K562 (cell line): ENCODE data around the gene NECTIN1. TPM values are rescaled to one million over a fixed set of nuclear protein-coding genes. Genes with fewer than 3 reads are reported as not detected.

Experiments
- ATAC-seq: fragments of 200-7000 bp; cut with Tn5 transposase; 3 replicates; pipeline ENCODE4 v1.9.1; 2020; ENCODE audit warnings: moderate library complexity
- BruUV-seq: library from RNA; stranded (reverse); fragments of 400-500 nt; replicated peaks from 2 replicates; lab custom pipeline; 2021; lab: Mats Ljungman, UMichigan
- CTCF ChIA-PET: fragments of 300-600 bp; formaldehyde crosslinking; extraction: SDS; loops from one replicate; lab custom pipeline; 2021; ENCODE audit warnings: low intra/inter-chr PET ratio; lab: Yijun Ruan, JAX
- POLR2A ChIA-PET: fragments of 300-600, 350-650 bp; sonication (Branson Sonifier 250); formaldehyde crosslinking; extraction: SDS; loops from one replicate; lab custom pipeline; 2021; ENCODE audit warnings: antibody characterized with exemption, inconsistent platforms; lab: Yijun Ruan, JAX
- DNase-seq, 4 experiments: peaks; one replicate each; pipeline versions ENCODE4 v3.0.0 to v3.0.0-alpha.2; 2011 to 2018; ENCODE audit warnings: low spot score in 3 of 4, mixed read lengths in 3 of 4; ENCODE audit errors: extremely low read depth in 1 of 4
- FAIRE-seq: peaks from 2 replicates; lab custom pipeline; 2011; peaks lifted over from hg19 to GRCh38; lab: Jason Lieb, UNC
- H2AFZ ChIP-seq: 2 replicates; pipeline ENCODE4 v1.6.0; 2011; ENCODE audit warnings: low read depth, low read length, control low read depth, inconsistent platforms
- H3K27ac ChIP-seq: fragments of 200-600 bp; 3 replicates; pipeline ENCODE4 v1.8.0; 2011; ENCODE audit warnings: low read depth, mild to moderate bottlenecking, control low read depth, inconsistent platforms, low read length, moderate library complexity, mixed read lengths; ENCODE audit errors: extremely low read depth
- H3K27me3 ChIP-seq, 2 experiments: fragments of 300-600 bp in 1 of 2; 2 replicates in 1 of 2; 3 replicates in 1 of 2; pipeline versions ENCODE4 v1.6.0 to v1.8.0; 2011; ENCODE audit warnings: inconsistent platforms in 2 of 2, low read length in 2 of 2, mild to moderate bottlenecking in 1 of 2, mixed read lengths in 1 of 2, moderate library complexity in 1 of 2; ENCODE audit not compliant: control insufficient read depth in 2 of 2, insufficient read depth in 2 of 2
- H3K36me3 ChIP-seq: fragments of 300-600 bp; 3 replicates; pipeline ENCODE4 v1.8.0; 2011; ENCODE audit warnings: mild to moderate bottlenecking, low read length, inconsistent platforms; ENCODE audit not compliant: control insufficient read depth, insufficient read depth
- H3K4me1 ChIP-seq, 2 experiments: fragments of 200-600 bp in 1 of 2; replicated peaks in 1 of 2; 2 replicates in 1 of 2; 3 replicates in 1 of 2; pipeline versions ENCODE4 v1.5.1 to v1.8.0; 2011; ENCODE audit warnings: inconsistent platforms in 2 of 2, low read length in 2 of 2, mild to moderate bottlenecking in 1 of 2, mixed read lengths in 1 of 2, moderate library complexity in 1 of 2; ENCODE audit not compliant: control insufficient read depth in 2 of 2, insufficient read depth in 2 of 2
- H3K4me2 ChIP-seq: 2 replicates; pipeline ENCODE4 v1.6.1; 2011; ENCODE audit warnings: low read length, control low read depth, inconsistent platforms, mixed read lengths; ENCODE audit not compliant: insufficient read depth
- H3K4me3 ChIP-seq: fragments of 200-600 bp; sonication (generic), shearing (Covaris generic); 2 replicates; pipeline ENCODE4 v1.5.1; 2016; ENCODE audit warnings: control low read depth, inconsistent platforms
- H3K79me2 ChIP-seq: fragments of 200-600 bp; 3 replicates; pipeline ENCODE4 v1.8.0; 2011; ENCODE audit warnings: low read length, inconsistent platforms; ENCODE audit not compliant: control insufficient read depth, insufficient read depth
- H3K9ac ChIP-seq, 2 experiments: 2 replicates each; pipeline versions ENCODE4 v1.6.0 to v1.6.1; 2011; ENCODE audit warnings: low read depth in 2 of 2, low read length in 2 of 2, control low read depth in 1 of 2, inconsistent platforms in 1 of 2, mild to moderate bottlenecking in 1 of 2, mixed read lengths in 1 of 2; ENCODE audit not compliant: insufficient read depth in 1 of 2
- H3K9me1 ChIP-seq: one replicate; pipeline ENCODE4 v1.6.0; 2011; ENCODE audit warnings: inconsistent platforms, mild to moderate bottlenecking, low read length, moderate library complexity; ENCODE audit not compliant: control insufficient read depth, insufficient read depth
- H3K9me3 ChIP-seq: replicated peaks from 2 replicates; pipeline ENCODE4 v1.5.1; 2011; ENCODE audit warnings: low read depth, low read length, inconsistent platforms; ENCODE audit not compliant: control insufficient read depth, insufficient read depth
- H4K20me1 ChIP-seq: replicated peaks from 2 replicates; pipeline ENCODE4 v1.6.1; 2011; ENCODE audit warnings: low read length, inconsistent platforms, mixed read lengths; ENCODE audit not compliant: control insufficient read depth, insufficient read depth
- FOXA3 ChIP-seq, 2 experiments: fragments of 450-650 bp in 1 of 2; sonication (generic) in 1 of 2; formaldehyde crosslinking; IDR thresholded peaks in 1 of 2; conservative IDR thresholded peaks in 1 of 2; 2 replicates each; pipeline versions ENCODE4 v1.4.0 to v1.8.0; 2020 to 2022; ENCODE audit warnings: mild to moderate bottlenecking in 2 of 2, missing genetic modification reagents in 1 of 2
- GABPA ChIP-seq: fragments of 200-800 bp; sonication (Bioruptor generic); conservative IDR thresholded peaks from 2 replicates; pipeline ENCODE4 v1.6.1; 2016; ENCODE audit warnings: low read depth, missing genetic modification characterization, missing compliant biosample characterization
- KDM5B ChIP-seq: fragments of 200-600 bp; sonication (generic); IDR thresholded peaks from 2 replicates; pipeline ENCODE4 v1.6.1; 2012; ENCODE audit warnings: low read depth, mild to moderate bottlenecking, moderate library complexity, low read length, control low read depth, inconsistent platforms; ENCODE audit not compliant: insufficient replicate concordance
- NR2F6 ChIP-seq: fragments of 450-650 bp; formaldehyde crosslinking; IDR thresholded peaks from 2 replicates; pipeline ENCODE4 v1.4.0; 2020; ENCODE audit warnings: mild to moderate bottlenecking
- POLR2A ChIP-seq: fragments of 450-650 bp; conservative IDR thresholded peaks from 2 replicates; pipeline ENCODE4 v1.6.1; 2016
- POLR3A ChIP-seq: IDR thresholded peaks from 2 replicates; pipeline ENCODE4 v1.6.1; 2011; ENCODE audit warnings: borderline replicate concordance, mild to moderate bottlenecking, moderate library complexity; ENCODE audit not compliant: insufficient read length, insufficient read depth; ENCODE audit errors: extremely low read depth
- TAF9B ChIP-seq: fragments of 450-650 bp; IDR thresholded peaks from 2 replicates; pipeline ENCODE4 v1.6.1; 2018; ENCODE audit warnings: mild to moderate bottlenecking; ENCODE audit not compliant: partially characterized antibody
- ZFP91 ChIP-seq: sonication (generic); formaldehyde crosslinking; IDR thresholded peaks from 2 replicates; pipeline ENCODE4 v1.8.0; 2022; ENCODE audit warnings: mild to moderate bottlenecking, missing genetic modification reagents
- ZNF212 ChIP-seq: fragments of 450-650 bp; formaldehyde crosslinking; IDR thresholded peaks from 2 replicates; pipeline ENCODE4 v1.4.0; 2020; ENCODE audit warnings: mild to moderate bottlenecking
- ZNF740 ChIP-seq, 3 experiments: fragments of 200-800 bp in 1 of 3; sonication (Bioruptor generic) in 1 of 3; sonication (generic) in 1 of 3; formaldehyde crosslinking in 1 of 3; IDR thresholded peaks; 2 replicates each; pipeline versions ENCODE4 v1.6.1 to v1.8.0; 2016 to 2022; ENCODE audit warnings: mild to moderate bottlenecking in 2 of 3, missing compliant biosample characterization in 2 of 3, missing genetic modification characterization in 2 of 3, missing genetic modification reagents in 1 of 3
- WGBS: fragments of 100-300 bp; shearing (Covaris generic); methylation state at CpG from one replicate; pipeline ENCODE4 v1.1.6; 2016; ENCODE audit warnings: low coverage, mixed read lengths; ENCODE audit not compliant: insufficient coverage; ENCODE audit errors: missing lambda C conversion rate; 5-methylcytosine and 5-hydroxymethylcytosine counted together
- in situ Hi-C: fragments of 300-500 bp; cut with MboI; formaldehyde crosslinking; loops from 4 replicates; pipeline ENCODE4 v1.15.0; 2018; ENCODE audit warnings: inconsistent platforms, mixed read lengths
- intact Hi-C: fragments of 100-400 bp; cut with micrococcal nuclease; formaldehyde crosslinking; loops from 2 replicates; pipeline ENCODE4 v1.14.2; 2022
- polyA plus RNA-seq, 8 experiments: library from polyadenylated mRNA; depleted of rRNA in 4 of 8; stranded (reverse) in 5 of 8; unstranded in 3 of 8; fragments of >200 nt; fragmentation: Nextera tagmentation in 2 of 8; fragmentation: Illumina TruSeq in 1 of 8; extraction: Ambion mirVana in 2 of 8; extraction: Trizol in 1 of 8; gene quantifications; 2 replicates each; pipeline versions ENCODE4 v1.2.1 to v1.2.3, GENCODE V29; 2011 to 2014; ENCODE audit warnings: inconsistent platforms in 1 of 8, missing spikeins in 1 of 8
- total RNA-seq, 7 experiments: library from RNA; depleted of rRNA in 6 of 7; stranded (reverse); fragments of >200 nt in 6 of 7; fragmentation: Illumina TruSeq in 2 of 7; extraction: Trizol in 2 of 7; gene quantifications; 2 replicates each; pipeline versions ENCODE4 v1.2.1 to v1.2.3, GENCODE V29; 2011 to 2021; ENCODE audit warnings: low replicate concordance in 1 of 7
- TF ChIP-seq, protein P1 (sequence below): fragments of 250-450 bp; sonication (Bioruptor Pico); IDR thresholded peaks from 2 replicates; pipeline ENCODE4 v1.5.1; 2021; ENCODE audit warnings: mild to moderate bottlenecking
- TF ChIP-seq, protein P2 (sequence below): fragments of 450-650 bp; IDR thresholded peaks from 2 replicates; pipeline ENCODE4 v1.6.1; 2014; ENCODE audit warnings: low read depth, mild to moderate bottlenecking, moderate library complexity, borderline replicate concordance

The NECTIN1 gene
- total and polyA plus RNA-seq, 9 of the 15 experiments (the other 6 are each of a cell fraction or from before 2014, with no cell fraction given), result 0.09 to 0.53 (median 0.23) TPM; not detected in 2

DNA sequence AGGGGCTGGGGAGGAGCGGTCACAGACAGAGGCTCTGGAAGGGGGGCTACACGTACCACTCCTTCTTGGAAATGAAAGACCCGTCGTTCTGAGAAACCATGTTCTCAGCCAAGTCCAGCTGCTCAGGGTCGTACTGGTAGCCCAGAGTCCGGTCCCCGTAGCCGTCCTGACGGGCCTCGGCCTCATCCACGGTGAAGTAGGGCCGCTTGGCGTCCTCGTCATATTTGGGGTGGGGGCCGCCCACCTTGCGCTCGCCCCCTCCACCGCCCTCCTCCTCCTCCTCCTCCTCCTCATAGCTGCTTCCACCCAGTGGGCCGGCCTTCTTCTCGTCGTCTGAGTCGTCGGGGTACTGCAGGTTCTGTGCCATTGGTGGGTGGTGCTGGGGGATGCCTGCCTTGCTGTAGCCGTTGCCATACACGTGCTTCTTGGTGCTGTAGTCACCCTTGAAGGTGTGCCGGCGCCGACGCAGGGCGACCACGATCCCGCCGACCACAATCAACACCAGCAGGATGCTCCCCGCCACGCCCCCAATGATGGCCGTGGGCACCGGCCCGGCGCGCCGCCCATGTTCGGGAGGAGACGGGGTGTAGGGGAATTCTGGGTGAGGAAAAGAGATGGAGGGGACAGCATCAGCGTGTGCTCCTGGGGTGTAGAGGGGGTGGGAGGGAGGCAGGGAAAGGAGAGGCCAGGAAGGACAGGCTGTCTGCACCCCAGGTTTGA lies 64.1 kb downstream of the NECTIN1 start:
- H3K27me3 ChIP-seq, result peaks cover 2 to 28% of the 10 kb centered on the region in 2 experiments; a peak in 4 of 5 replicates
- no peak overlapping the region for H3K9ac ChIP-seq
- DNase-seq (no peak), ATAC-seq (no peak), FAIRE-seq (no peak)
- CTCF ChIA-PET, result interaction anchor here (2.4 kb wide), 1 partner anchor 443 kb away, joined by 12 read pairs; no protein-coding TSS in a partner anchor
- H2AFZ ChIP-seq, result no peak overlapping the region
- no peak overlapping the region for H3K4me3 ChIP-seq
- peaks cover 12% of the 10 kb centered on the region; the same call in 1 of the 2 replicates for H4K20me1 ChIP-seq
- H3K4me1 ChIP-seq, result peaks cover 4 to 12% of the 10 kb centered on the region in 2 experiments; a peak in 1 of 5 replicates
- intact Hi-C loops (loop anchor here (5.0 to 10.0 kb wide), 2 partner anchors 502 to 640 kb away; no protein-coding TSS in a partner anchor), in situ Hi-C loops (loop anchor here (25.0 kb wide), 1 partner anchor 447 kb away; no protein-coding TSS in a partner anchor)
- under 1% methylated on average over 26 of the region's 44 CpGs for WGBS
- H3K27ac ChIP-seq, result no peak overlapping the region
- TF ChIP-seq FOXA3 (CRISPR knock-in tag; conservative IDR thresholded peaks at IDR 0.05 in 1 of 2, IDR thresholded peaks at IDR 0.05 in 1 of 2) (no peak), ZNF740 (CRISPR knock-in tag; IDR thresholded peaks at IDR 0.05) (no peak), ZNF740 (tag; IDR thresholded peaks at IDR 0.05) (no peak), KDM5B (no peak), POLR2A (no peak), TAF9B (no peak), NR2F6 (CRISPR knock-in tag) (no peak), ZNF212 (CRISPR knock-in tag) (no peak), POLR3A (no peak), GABPA (tag) (no peak), ZFP91 (CRISPR knock-in tag) (no peak)
- TF ChIP-seq, protein P1, sequence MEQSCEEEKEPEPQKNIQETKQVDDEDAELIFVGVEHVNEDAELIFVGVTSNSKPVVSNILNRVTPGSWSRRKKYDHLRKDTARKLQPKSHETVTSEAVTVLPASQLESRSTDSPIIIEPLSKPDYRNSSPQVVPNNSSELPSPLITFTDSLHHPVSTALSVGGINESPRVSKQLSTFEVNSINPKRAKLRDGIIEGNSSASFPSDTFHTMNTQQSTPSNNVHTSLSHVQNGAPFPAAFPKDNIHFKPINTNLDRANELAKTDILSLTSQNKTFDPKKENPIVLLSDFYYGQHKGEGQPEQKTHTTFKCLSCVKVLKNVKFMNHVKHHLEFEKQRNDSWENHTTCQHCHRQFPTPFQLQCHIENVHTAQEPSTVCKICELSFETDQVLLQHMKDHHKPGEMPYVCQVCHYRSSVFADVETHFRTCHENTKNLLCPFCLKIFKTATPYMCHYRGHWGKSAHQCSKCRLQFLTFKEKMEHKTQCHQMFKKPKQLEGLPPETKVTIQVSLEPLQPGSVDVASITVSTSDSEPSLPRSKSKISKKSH, result no peak
- TF ChIP-seq, protein P2, sequence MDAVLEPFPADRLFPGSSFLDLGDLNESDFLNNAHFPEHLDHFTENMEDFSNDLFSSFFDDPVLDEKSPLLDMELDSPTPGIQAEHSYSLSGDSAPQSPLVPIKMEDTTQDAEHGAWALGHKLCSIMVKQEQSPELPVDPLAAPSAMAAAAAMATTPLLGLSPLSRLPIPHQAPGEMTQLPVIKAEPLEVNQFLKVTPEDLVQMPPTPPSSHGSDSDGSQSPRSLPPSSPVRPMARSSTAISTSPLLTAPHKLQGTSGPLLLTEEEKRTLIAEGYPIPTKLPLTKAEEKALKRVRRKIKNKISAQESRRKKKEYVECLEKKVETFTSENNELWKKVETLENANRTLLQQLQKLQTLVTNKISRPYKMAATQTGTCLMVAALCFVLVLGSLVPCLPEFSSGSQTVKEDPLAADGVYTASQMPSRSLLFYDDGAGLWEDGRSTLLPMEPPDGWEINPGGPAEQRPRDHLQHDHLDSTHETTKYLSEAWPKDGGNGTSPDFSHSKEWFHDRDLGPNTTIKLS, result no peak
- TF ChIP-seq, all 486 proteins: peak for 0
- Histone ChIP-seq H3K9me3 (no peaks in the 10 kb centered on the region), H3K9me1 (peaks cover 6% of the 10 kb centered on the region), H3K36me3 (no peaks in the 10 kb centered on the region), H3K4me2 (no peak overlapping the region), H3K79me2 (no peaks in the 10 kb centered on the region)
- BruUV-seq, result no TSS peak
- POLR2A ChIA-PET, result interaction anchor here (0.5 to 0.6 kb wide), 2 partner anchors 14 to 65 kb away, joined by 3 read pairs; no protein-coding TSS in a partner anchor
